SW 1271 (cell line): Measurements from ENCODE around the gene TMEM130.
A peak's percentile ranks its signal among the peaks of the same experiment; 100 is the strongest.

Source experiments
- DNase-seq, 2 experiments: peaks; one replicate each; lab custom pipeline; 2025; lab: John Stamatoyannopoulos, UW

The TMEM130 gene, protein sequence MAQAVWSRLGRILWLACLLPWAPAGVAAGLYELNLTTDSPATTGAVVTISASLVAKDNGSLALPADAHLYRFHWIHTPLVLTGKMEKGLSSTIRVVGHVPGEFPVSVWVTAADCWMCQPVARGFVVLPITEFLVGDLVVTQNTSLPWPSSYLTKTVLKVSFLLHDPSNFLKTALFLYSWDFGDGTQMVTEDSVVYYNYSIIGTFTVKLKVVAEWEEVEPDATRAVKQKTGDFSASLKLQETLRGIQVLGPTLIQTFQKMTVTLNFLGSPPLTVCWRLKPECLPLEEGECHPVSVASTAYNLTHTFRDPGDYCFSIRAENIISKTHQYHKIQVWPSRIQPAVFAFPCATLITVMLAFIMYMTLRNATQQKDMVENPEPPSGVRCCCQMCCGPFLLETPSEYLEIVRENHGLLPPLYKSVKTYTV

DNA sequence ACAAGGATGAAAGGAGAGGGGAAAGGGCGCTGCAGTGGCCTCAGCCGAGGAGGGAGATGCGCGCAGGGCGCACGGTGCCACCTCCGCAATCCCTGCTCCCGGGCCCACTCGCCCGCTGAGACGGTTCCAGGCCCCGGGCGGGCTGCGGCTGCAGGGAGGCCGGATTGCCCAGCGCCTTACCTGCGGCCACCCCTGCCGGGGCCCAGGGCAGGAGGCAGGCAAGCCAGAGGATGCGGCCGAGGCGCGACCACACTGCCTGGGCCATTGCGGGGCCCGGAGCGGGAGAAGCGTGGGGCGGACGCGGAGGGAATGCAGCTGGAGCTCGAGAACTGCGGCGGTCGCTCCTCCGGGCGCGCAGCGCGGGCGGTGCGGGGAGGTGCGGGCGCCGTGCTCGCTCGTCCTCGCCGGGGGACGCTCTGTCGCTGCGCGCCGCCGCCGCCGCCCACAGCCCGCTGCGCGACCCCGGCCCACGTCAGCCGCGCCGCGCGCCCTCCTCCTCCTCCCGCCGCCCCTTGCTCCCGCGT is at the start of gene TMEM130:
TSS of gene TMEM130 (minus strand) at position 418 of the 524 bp plus-strand sequence. CDS start at position 265, 153 bp downstream.
- no peak for DNase-seq

- no peak for DNase-seq
Observed at GRCh38 chr7:98917331-98917730, 47.5 kb upstream of the TMEM130 start.

DNA sequence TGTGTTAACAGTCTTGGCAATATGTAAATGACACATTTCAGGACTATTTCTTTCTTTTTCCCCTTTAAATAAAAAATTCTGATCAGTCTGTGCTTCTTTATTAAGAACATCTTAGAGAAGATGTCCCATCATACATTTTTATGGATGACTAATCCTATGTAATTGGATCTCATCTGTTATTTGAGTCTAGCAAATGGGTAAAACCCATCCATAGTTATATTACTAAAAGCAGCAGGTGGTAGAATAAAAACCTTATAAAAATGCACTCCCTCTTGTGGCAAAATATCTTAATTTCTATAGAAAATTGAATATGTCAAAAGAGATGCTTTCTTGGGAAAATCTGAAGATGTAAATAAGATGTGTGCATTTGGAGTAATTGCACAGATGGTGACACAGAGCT is 43.8 kb upstream of the TMEM130 start:
- DNase-seq, result peak in 1 of 2 experiments; percentile 20

DNA sequence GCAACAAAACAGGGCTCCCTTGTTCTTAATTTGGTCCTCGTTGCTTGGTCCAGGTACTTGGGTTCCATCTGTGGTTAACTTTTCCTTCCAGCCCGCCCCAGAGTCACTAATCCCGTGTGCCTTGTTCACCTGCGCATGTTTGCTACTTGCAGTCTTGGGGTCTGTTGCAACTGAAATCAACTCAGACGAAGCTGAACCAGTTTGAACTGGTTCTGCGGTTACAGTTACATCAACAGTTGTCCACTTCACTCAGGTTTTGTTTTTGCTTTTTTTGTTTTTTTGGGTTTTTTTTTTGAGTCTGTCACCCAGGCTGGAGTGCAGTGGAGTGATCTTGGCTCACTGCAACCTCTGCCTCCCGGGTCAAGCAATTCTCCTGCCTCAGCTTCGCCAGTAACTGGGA is 43.2 kb upstream of the TMEM130 start:
- no peak for DNase-seq

GRCh38 chr7:98911916-98912315 is 42.1 kb upstream of the TMEM130 start:
- DNase-seq, result no peak

DNA sequence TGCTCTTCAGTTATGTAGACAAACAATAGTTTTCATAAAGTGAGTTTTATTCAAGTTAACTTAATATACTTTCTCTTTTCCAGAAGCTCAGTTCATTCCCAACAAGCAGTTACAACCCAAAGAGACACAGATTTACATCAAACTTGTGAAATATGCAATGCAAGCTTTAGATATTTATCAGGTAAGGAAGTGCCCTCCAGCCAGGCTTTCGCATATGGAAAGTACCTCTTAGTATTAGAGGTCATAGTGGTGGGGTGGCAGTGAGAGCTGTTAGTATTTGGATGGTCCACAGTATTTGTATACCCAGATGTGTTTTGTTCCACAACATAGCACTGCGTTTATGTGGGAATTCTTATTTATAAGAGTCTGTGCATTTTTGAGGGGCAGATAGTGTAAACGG is 40.6 kb upstream of the TMEM130 start:
- DNase-seq, result no peak

- DNase-seq, result no peak
Observed at GRCh38 chr7:98909487-98909886, 39.7 kb upstream of the TMEM130 start.

DNA sequence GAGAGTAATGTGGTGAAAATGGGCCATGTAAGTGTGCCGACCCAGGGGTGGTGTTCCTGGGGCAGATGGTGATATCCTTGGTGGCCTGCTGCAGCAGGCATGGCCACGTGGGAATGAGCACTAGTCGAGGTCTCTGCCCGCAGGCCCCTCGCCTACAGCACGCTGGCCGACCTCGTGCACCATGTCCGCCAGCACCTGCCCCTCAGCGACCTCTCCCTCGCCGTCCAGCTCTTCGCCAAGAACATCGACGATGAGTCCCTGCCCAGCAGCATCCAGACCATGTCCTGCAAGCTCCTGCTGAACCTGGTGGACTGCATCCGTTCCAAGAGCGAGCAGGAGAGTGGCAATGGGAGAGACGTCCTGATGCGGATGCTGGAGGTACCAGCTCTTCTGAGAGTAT is 38.8 kb upstream of the TMEM130 start:
- DNase-seq, result no peak

GRCh38 chr7:98907570-98907969 is 37.8 kb upstream of the TMEM130 start:
- DNase-seq, result no peak

GRCh38 chr7:98903246-98903645 is 33.4 kb upstream of the TMEM130 start:
- no peak for DNase-seq

DNA sequence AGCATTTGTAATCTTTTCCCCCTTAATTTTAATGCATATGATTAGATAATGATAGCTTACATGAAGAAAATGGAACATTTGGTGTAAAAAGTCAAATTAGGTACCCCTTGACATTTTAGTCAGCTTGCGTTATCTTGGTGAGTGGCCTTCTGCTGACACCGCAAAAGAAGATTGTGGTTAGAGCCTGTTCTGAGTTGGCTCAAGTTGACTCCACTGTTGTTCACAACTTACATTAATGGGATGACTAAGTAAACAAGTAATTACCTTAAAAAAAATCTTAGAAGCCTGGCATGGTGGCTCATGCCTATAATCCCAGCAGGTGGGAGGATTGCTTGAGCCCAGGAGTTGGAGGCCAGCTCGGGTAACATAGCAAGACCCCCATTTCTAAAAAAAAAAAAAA is 32.7 kb upstream of the TMEM130 start:
- no peak for DNase-seq

DNA sequence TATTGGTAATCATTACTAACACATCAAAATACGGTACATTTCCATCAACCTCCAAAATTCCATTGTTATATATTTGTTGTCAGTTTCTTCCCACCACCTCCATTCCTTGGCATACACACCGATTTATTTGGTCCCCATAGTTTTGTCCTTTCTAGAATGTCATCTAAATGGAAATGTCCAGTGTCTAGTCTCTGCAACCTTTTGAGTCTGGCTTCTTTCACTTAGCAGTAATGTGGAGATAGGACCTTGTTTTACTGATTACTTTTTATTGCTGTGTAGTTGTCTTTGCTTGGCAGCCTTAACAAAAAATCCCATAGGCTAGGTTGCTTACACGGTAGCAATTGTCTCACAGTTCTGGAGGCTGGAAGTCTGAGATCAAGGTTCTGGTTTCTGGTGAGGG is 31.0 kb upstream of the TMEM130 start:
- no peak for DNase-seq

DNA sequence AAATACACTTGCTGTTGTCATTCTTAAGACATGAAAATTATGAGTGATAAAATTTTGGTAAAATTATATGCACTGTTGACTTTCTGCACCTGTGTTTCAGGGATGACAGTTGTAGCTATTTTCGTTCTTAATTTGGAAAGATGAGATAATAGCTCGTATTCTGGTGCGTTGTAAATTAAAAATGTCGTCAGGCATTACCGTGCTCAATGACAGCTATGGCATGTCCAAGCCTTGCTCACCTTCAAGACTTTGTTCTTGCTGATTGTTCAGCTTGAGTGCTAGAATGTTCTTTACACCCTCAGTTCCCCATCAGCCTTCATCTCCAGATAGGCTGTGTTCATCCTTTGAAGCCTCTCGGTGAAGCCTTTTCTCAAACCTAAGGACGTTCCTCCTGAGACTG is 30.0 kb upstream of the TMEM130 start:
- DNase-seq, result no peak

GRCh38 chr7:98892609-98893008 is 22.8 kb upstream of the TMEM130 start:
- DNase-seq, result no peak

- DNase-seq, result no peak
Observed at GRCh38 chr7:98887038-98887437, 17.2 kb upstream of the TMEM130 start.

DNA sequence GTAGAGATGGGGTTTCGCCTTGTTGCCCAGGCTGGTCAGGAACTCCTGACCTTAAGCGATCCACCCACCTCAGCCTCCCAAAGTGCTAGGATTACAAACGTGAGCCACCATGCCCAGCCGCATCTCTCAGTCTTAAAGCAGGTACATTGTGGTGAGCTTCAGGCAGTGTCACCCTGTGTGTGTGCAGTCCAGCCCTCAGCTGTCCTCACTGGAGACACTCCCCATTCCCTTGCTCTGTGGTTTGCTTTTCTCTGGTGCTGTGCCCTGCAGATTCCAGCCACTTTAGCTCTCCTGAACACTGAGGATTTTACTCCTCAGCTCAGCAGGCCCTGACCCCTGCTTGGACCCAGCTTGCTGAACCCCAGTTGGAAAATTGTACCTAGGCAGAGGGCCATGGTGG is 14.6 kb upstream of the TMEM130 start:
- DNase-seq, result no peak

DNA sequence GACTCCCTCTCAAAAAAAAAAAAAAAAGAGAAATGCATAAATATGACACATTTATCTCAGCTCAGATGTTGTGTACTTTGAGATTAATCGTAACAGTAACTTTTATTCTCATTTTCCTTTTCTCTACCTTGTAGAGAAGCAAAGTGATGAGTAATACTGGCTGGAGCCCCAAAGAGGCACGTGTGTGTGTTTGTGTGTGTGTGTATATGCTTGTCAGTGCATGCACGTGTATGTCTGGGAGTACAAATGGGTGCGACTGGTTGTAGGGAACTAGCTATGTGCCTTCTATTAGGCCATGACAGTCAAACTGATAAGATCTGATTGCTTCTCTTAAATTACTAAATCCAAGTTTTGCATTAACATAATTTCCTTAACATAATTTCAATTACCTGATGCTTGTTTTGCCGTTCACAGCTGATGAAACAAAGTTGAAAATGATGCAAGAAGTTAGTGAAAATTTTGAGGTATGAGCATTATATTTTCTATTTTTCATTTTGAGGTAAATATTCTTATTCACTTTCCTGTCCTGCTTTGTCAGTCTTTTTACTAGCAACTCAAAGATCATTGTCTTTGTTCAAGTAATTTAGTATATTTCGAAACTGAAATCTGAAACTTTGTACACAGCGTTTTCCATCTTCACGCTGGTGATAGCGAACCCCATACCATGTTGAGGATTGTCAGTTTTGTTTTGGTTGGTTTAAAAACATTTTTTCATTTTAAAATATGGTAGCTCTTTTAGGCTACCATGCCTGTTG is 11.9 kb upstream of the TMEM130 start:
- no peak for DNase-seq

DNA sequence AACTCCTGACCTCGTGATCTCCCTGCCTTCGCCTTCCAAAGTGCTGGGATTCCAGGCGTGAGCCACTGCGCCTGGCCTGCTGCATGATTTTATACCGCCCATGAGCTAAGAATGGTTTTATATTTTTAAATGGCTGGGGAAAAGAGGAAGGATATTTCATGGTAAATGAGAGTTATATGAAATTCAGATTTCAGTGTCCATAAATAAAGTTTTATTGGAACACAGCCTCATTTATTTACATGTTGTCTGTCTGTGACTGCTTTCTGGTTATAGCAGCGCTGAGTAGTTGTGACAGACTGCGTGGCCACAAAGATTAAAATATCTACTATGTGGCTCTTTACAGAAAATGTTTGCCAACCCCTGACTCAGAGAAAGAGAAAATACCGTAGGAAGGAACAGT is 10.7 kb upstream of the TMEM130 start:
- no peak for DNase-seq

DNA sequence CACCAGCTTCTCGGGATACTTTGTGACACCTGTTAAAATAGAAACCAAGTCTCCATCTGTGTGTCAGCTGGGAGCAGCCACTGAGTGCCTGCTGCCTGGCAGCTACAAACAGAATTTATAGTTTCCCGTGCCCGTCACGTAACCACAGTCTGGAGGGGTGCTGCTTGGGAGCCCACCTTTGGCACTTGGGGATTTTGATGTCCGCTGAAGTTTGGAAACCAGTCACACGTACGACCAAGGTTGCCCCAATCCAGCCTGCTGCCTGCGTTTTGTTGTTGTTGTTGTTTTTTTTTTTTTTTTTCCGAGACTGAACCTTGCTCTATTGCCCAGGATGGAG is 10.1 kb upstream of the TMEM130 start:
- no peak for DNase-seq

- peak in 1 of 2 experiments; percentile 19 for DNase-seq
Observed at GRCh38 chr7:98879198-98879978, 9.6 kb upstream of the TMEM130 start.

DNA sequence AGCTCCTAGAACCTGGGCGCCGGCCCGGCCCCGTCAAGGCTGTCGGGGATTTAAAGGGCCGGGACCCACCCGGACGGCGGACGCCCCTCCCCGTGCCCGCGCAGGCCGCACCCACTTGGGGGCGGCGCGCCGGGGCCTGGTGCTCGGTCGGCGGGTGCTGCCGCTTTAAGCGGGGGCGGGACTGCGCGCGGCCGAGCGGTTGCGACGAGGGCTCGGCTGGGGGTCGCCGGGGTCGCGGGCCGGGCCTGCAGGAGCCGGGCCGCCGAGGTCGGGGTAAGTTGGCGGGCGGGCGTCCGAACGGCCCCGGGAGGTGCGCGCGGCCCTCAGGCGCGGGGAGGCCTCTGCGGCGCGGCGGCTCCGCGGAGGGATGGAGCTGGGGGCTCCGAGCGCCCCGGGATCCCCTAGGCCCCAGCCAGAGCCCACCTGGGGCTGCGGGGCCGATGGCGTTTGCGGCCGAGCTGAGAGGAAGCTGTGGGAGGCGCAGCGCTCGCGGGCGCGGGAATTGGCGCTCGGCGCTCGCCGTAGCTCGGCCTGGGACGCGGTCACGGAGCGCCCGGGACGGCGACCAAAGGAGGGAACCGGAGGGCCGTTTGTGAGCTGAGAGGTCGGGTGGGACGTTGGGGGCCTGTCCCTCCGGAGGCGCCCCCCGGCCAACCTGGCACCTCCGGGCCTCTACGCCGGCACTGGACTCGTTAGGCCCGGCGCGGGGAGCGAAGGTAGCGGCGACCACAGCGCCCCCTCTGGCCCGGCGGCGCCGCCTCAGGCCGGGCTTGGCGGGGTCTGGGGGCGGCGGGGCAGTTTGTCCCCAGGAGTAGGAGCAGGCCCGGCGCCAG is 8.8 kb upstream of the TMEM130 start, which contains the start of gene TRRAP:
TSS of gene TRRAP (plus strand) at position 168 of the 833 bp plus-strand sequence. CDS start 2,619 bp downstream, outside the sequence.
- peak; percentile 28 to 50 for DNase-seq
